ENCODE results near the gene KLF8. TPM values are rescaled to one million over a fixed set of nuclear protein-coding genes. Genes with fewer than 3 reads are reported as not detected.

Gene KLF8
- polyA plus RNA-seq, 1 donor from 2014 or later, result 4.1 TPM

- Histone ChIP-seq H4K20me1 (ENCODE audit: insufficient read depth) (no peaks in the 10 kb centered on the region), H3K9me3 (ENCODE audit: low read length) (no peaks in the 10 kb centered on the region), H3K9ac (ENCODE audit: low read length) (no peak overlapping the region), H3K9me2 (ENCODE audit: insufficient read depth, low read length) (no peaks in the 10 kb centered on the region), H3K27ac (ENCODE audit: low read length) (no peak overlapping the region), H3K79me2 (replicated peaks; ENCODE audit: insufficient read depth, low read length) (no peaks in the 10 kb centered on the region), H3K27me3 (ENCODE audit: insufficient read depth, low read depth, low read length) (no peaks in the 10 kb centered on the region), H3K4me3 (ENCODE audit: low read length) (no peak overlapping the region), H3F3A (ENCODE audit: insufficient read depth, low read length, poor library complexity, severe bottlenecking) (no peaks in the 10 kb centered on the region), H3K36me3 (ENCODE audit: insufficient read depth, low read length) (no peaks in the 10 kb centered on the region), H2AFZ (ENCODE audit: low read depth, low read length) (no peak overlapping the region), H3K4me2 (ENCODE audit: low read length) (no peak overlapping the region)
- TF ChIP-seq EZH2 (IDR thresholded peaks at IDR 0.05; ENCODE audit: borderline replicate concordance, insufficient read depth, low read length, poor library complexity, severe bottlenecking) (no peak), REST (IDR thresholded peaks at IDR 0.05; ENCODE audit: borderline replicate concordance) (no peak), CTCF (IDR thresholded peaks at IDR 0.05; ENCODE audit: poor library complexity, severe bottlenecking) (no peak), MXI1 (conservative IDR thresholded peaks at IDR 0.05; ENCODE audit: poor library complexity, severe bottlenecking) (no peak), EP300 (conservative IDR thresholded peaks at IDR 0.05; ENCODE audit: poor library complexity, severe bottlenecking) (no peak), TAF1 (IDR thresholded peaks at IDR 0.05; ENCODE audit: low read depth) (no peak), POLR2AphosphoS5 (IDR thresholded peaks at IDR 0.05) (no peak)
Measured at GRCh38 chrX:56228914-56229313, 3.2 kb upstream of the KLF8 start.

GRCh38 chrX:56231537-56232090 lies 542 bp upstream of the KLF8 start:
- H3K4me3 ChIP-seq (ENCODE audit: low read length), result peak overlapping the region; percentile 54
- no peak overlapping the region for H3K9ac ChIP-seq (ENCODE audit: low read length)
- H3K9me3 ChIP-seq (ENCODE audit: low read length), result no peaks in the 10 kb centered on the region
- H3K27me3 ChIP-seq (ENCODE audit: insufficient read depth, low read depth, low read length), result no peaks in the 10 kb centered on the region
- TF ChIP-seq EP300 (conservative IDR thresholded peaks at IDR 0.05; ENCODE audit: poor library complexity, severe bottlenecking), result no peak
- no peak for TF ChIP-seq MXI1 (conservative IDR thresholded peaks at IDR 0.05; ENCODE audit: poor library complexity, severe bottlenecking)
- TF ChIP-seq RAD21 (conservative IDR thresholded peaks at IDR 0.05), result no peak
- TF ChIP-seq POLR2AphosphoS5 (IDR thresholded peaks at IDR 0.05), result no peak
- TF ChIP-seq TAF1 (IDR thresholded peaks at IDR 0.05; ENCODE audit: low read depth), result no peak
- TF ChIP-seq REST (IDR thresholded peaks at IDR 0.05; ENCODE audit: borderline replicate concordance), result no peak
- TF ChIP-seq EZH2 (IDR thresholded peaks at IDR 0.05; ENCODE audit: borderline replicate concordance, insufficient read depth, low read length, poor library complexity, severe bottlenecking), result no peak
- no peak for TF ChIP-seq CTCF (IDR thresholded peaks at IDR 0.05; ENCODE audit: poor library complexity, severe bottlenecking)
- no peak for TF ChIP-seq SMC3 (conservative IDR thresholded peaks at IDR 0.05; ENCODE audit: poor library complexity)
- no peak overlapping the region for H2AFZ ChIP-seq (ENCODE audit: low read depth, low read length)
- H3F3A ChIP-seq (ENCODE audit: insufficient read depth, low read length, poor library complexity, severe bottlenecking), result no peaks in the 10 kb centered on the region
- no peaks in the 10 kb centered on the region for H3K79me2 ChIP-seq (replicated peaks; ENCODE audit: insufficient read depth, low read length)
- peak overlapping the region; percentile 34 for H3K27ac ChIP-seq (ENCODE audit: low read length)
- no peaks in the 10 kb centered on the region for H4K20me1 ChIP-seq (ENCODE audit: insufficient read depth)
- no peaks in the 10 kb centered on the region for H3K36me3 ChIP-seq (ENCODE audit: insufficient read depth, low read length)
- no peaks in the 10 kb centered on the region for H3K9me2 ChIP-seq (ENCODE audit: insufficient read depth, low read length)
- H3K4me2 ChIP-seq (ENCODE audit: low read length), result no peak overlapping the region

All from neural cell (in vitro differentiated cells).